ENCODE measurements around the gene EXOSC3. TPM values are rescaled to one million over a fixed set of nuclear protein-coding genes. Genes with fewer than 3 reads are reported as not detected.

EXOSC3 gene
- total and polyA plus RNA-seq, 2 of the 8 experiments (the other 6 are each of a cell fraction or from before 2014, with no cell fraction given), result 46.7 to 73.4 TPM

- no peak for FAIRE-seq
- ChIA-PET CTCF (ENCODE audit: partially characterized antibody) (interaction anchor here (0.8 to 1.0 kb wide), 2 partner anchors 10 to 84 kb away, joined by 3 to 4 read pairs; no protein-coding TSS in a partner anchor), POLR2A (ENCODE audit: partially characterized antibody) (no interaction called here)
- Histone ChIP-seq H3K79me2 (ENCODE audit: control insufficient read depth in 1 of 2, insufficient read depth in 2 of 2, low read length in 2 of 2) (no peaks in the 10 kb centered on the region), H3K23ac (ENCODE audit: insufficient read length) (no peak overlapping the region), H2AFZ (ENCODE audit: low read length) (no peak overlapping the region), H3K56ac (replicated peaks; ENCODE audit: insufficient read length, low read depth, low read length) (no peak overlapping the region), H3K18ac (ENCODE audit: extremely low read depth, low read length) (no peak overlapping the region), H3K23me2 (ENCODE audit: low read depth, low read length) (no peaks in the 10 kb centered on the region), H3K4ac (replicated peaks; ENCODE audit: insufficient read length, low read depth, low read length) (no peak overlapping the region), H3K4me3 (ENCODE audit: extremely low read depth in 1 of 4, insufficient read depth in 2 of 4, low read depth in 3 of 4, low read length in 4 of 4) (no peak overlapping the region), H2BK15ac (ENCODE audit: low read length) (no peak overlapping the region), H4K5ac (ENCODE audit: insufficient read length, low read depth, low read length) (no peak overlapping the region), H4K8ac (ENCODE audit: extremely low read depth, insufficient read depth, low read length) (no peak overlapping the region), H3K27me3 (replicated peaks in 1 of 4; ENCODE audit: control insufficient read depth in 3 of 4, extremely low read depth in 1 of 4, insufficient read depth in 3 of 4, low read length in 3 of 4) (no peaks in the 10 kb centered on the region), H2AK5ac (ENCODE audit: low read depth, low read length) (no peak overlapping the region), H3K14ac (ENCODE audit: insufficient read length) (no peak overlapping the region), H3K9ac (replicated peaks in 1 of 4; ENCODE audit: extremely low read depth in 1 of 4, low read depth in 3 of 4, low read length in 3 of 4) (no peak overlapping the region), H3K36me3 (ENCODE audit: control insufficient read depth in 2 of 4, insufficient read depth in 4 of 4, low read length in 3 of 4) (peaks cover 0 to 5% (median 0%) of the 10 kb centered on the region in 4 experiments; a peak in 2 of 8 replicates), H4K20me1 (replicated peaks in 1 of 2; ENCODE audit: control insufficient read depth in 1 of 2, insufficient read depth in 2 of 2, low read length in 2 of 2) (no peaks in the 10 kb centered on the region), H3K27ac (ENCODE audit: low read depth, low read length) (no peak overlapping the region), H4K91ac (replicated peaks; ENCODE audit: insufficient read length, low read length) (no peak overlapping the region), H2BK120ac (replicated peaks; ENCODE audit: low read depth, low read length) (no peak overlapping the region), H2BK12ac (ENCODE audit: low read depth, low read length) (no peak overlapping the region), H2BK5ac (ENCODE audit: low read depth, low read length) (no peak overlapping the region), H2BK20ac (ENCODE audit: low read length) (no peak overlapping the region), H3K4me2 (ENCODE audit: insufficient read depth in 1 of 2, low read depth in 2 of 2, low read length in 2 of 2) (no peak overlapping the region), H3K4me1 (replicated peaks in 1 of 4; ENCODE audit: control insufficient read depth in 3 of 4, insufficient read depth in 4 of 4, low read length in 3 of 4) (no peaks in the 10 kb centered on the region), H3K79me1 (ENCODE audit: low read depth, low read length) (no peaks in the 10 kb centered on the region), H3K9me3 (ENCODE audit: insufficient read depth in 2 of 2, low read depth in 1 of 2, low read length in 1 of 2) (no peaks in the 10 kb centered on the region)
- no peak for DNase-seq (ENCODE audit: low read depth in 1 of 2, low spot score in 2 of 2)
- WGBS, 2 experiments (ENCODE audit: extremely low coverage in 1 of 2, insufficient coverage in 1 of 2, insufficient read length in 1 of 2, insufficient replicate concordance in 2 of 2, low coverage in 1 of 2, low lambda C conversion rate in 2 of 2, missing lambda C conversion rate in 1 of 2), result 82% methylated on average over 2 of the region's 2 CpGs; no CpG with 5 or more reads in 1 of the 2 experiments
- TF ChIP-seq SUZ12 (IDR thresholded peaks at IDR 0.05; ENCODE audit: low read length) (no peak), POLR2AphosphoS5 (IDR thresholded peaks at IDR 0.05; ENCODE audit: low read depth, low read length) (no peak), E2F6 (IDR thresholded peaks at IDR 0.05) (no peak), TCF12 (IDR thresholded peaks at IDR 0.05; ENCODE audit: low read depth, low read length) (no peak), CREB1 (IDR thresholded peaks at IDR 0.05) (no peak), ATF3 (IDR thresholded peaks at IDR 0.05; ENCODE audit: insufficient read depth, low read depth, low read length) (no peak), KDM5A (IDR thresholded peaks at IDR 0.05; ENCODE audit: low read length) (no peak), MAFK (IDR thresholded peaks at IDR 0.05; ENCODE audit: low read depth, low read length) (no peak), CHD1 (IDR thresholded peaks at IDR 0.05; ENCODE audit: low read depth, low read length) (no peak), HDAC2 (IDR thresholded peaks at IDR 0.05; ENCODE audit: borderline replicate concordance in 1 of 2, low read depth in 2 of 2, low read length in 2 of 2) (no peak), NRF1 (IDR thresholded peaks at IDR 0.05; ENCODE audit: low read depth, low read length) (no peak), JUND (IDR thresholded peaks at IDR 0.05; ENCODE audit: low read length) (no peak), SP4 (IDR thresholded peaks at IDR 0.05; ENCODE audit: low read length) (no peak), FOSL1 (IDR thresholded peaks at IDR 0.05; ENCODE audit: insufficient read depth, low read depth, low read length) (no peak)
These were observed 34.0 kb upstream of the EXOSC3 start for GRCh38 chr9:37818849-37819248.
